Liver (tissue), 9 donors: ENCODE data around the gene DCDC2B. TPM values are rescaled to one million over a fixed set of nuclear protein-coding genes. Genes with fewer than 3 reads are reported as not detected.
"Not testable (repeated sequence)": the region's sequence is repeated elsewhere in the genome, so short reads cannot be mapped to it uniquely, and the experiment has no call there.

Experiments
- DNase-seq: peaks from one replicate; pipeline ENCODE4 v3.0.0-alpha.2; 2017; ENCODE audit warnings: low spot score
- H3K27ac ChIP-seq, 2 donors: one replicate each; pipeline ENCODE4 v1.7.0; 2013; ENCODE audit warnings: inconsistent platforms in 2 of 2, low read length in 2 of 2, control low read depth in 1 of 2, low read depth in 1 of 2, mild to moderate bottlenecking in 1 of 2
- H3K27me3 ChIP-seq, 4 donors: one replicate each; pipeline versions ENCODE4 v1.6.1 to v1.7.0; 2013; ENCODE audit warnings: low read length in 3 of 4, inconsistent platforms in 1 of 4, mild to moderate bottlenecking in 1 of 4, moderate library complexity in 1 of 4; ENCODE audit not compliant: control insufficient read depth in 4 of 4, insufficient read depth in 4 of 4
- H3K36me3 ChIP-seq, 4 donors: one replicate each; pipeline versions ENCODE4 v1.6.1 to v1.7.0; 2013; ENCODE audit warnings: low read length in 3 of 4, mild to moderate bottlenecking in 3 of 4, low read depth in 1 of 4, moderate library complexity in 1 of 4; ENCODE audit not compliant: control insufficient read depth in 4 of 4, insufficient read depth in 3 of 4
- H3K4me1 ChIP-seq, 4 donors: one replicate each; pipeline versions ENCODE4 v1.6.1 to v1.7.0; 2013; ENCODE audit warnings: low read length in 3 of 4, mild to moderate bottlenecking in 3 of 4, moderate library complexity in 1 of 4; ENCODE audit not compliant: control insufficient read depth in 4 of 4, insufficient read depth in 4 of 4
- H3K4me3 ChIP-seq, 3 donors: one replicate each; pipeline versions ENCODE4 v1.6.1 to v1.7.0; 2013; ENCODE audit warnings: low read length in 3 of 3, control low read depth in 1 of 3, low read depth in 1 of 3, mild to moderate bottlenecking in 1 of 3
- H3K9ac ChIP-seq, 2 donors: one replicate each; pipeline ENCODE4 v1.7.0; 2013; ENCODE audit warnings: low read length in 2 of 2, mild to moderate bottlenecking in 2 of 2, moderate library complexity in 2 of 2, control low read depth in 1 of 2, low read depth in 1 of 2
- H3K9me3 ChIP-seq, 4 donors: one replicate each; pipeline versions ENCODE4 v1.6.1 to v1.7.0; 2013; ENCODE audit warnings: low read length in 3 of 4; ENCODE audit not compliant: control insufficient read depth in 4 of 4
- EGR1 ChIP-seq, 2 donors: IDR thresholded peaks; 2 replicates each; pipeline ENCODE4 v1.6.1; 2016 to 2018; ENCODE audit warnings: antibody characterized with exemption in 2 of 2, low read depth in 2 of 2
- FOXA1 ChIP-seq: IDR thresholded peaks from 2 replicates; pipeline ENCODE4 v1.6.1; 2016; ENCODE audit warnings: antibody characterized with exemption
- HNF4G ChIP-seq: IDR thresholded peaks from 2 replicates; pipeline ENCODE4 v1.6.1; 2016; ENCODE audit warnings: antibody characterized with exemption
- JUND ChIP-seq, 2 donors: IDR thresholded peaks; 2 replicates each; pipeline ENCODE4 v1.6.1; 2016; ENCODE audit warnings: antibody characterized with exemption in 2 of 2
- REST ChIP-seq: IDR thresholded peaks from 2 replicates; pipeline ENCODE4 v1.6.1; 2016; ENCODE audit warnings: antibody characterized with exemption, mild to moderate bottlenecking
- RXRA ChIP-seq, 2 donors: IDR thresholded peaks; 2 replicates each; pipeline ENCODE4 v1.6.1; 2017 to 2018; ENCODE audit warnings: antibody characterized with exemption in 2 of 2, mild to moderate bottlenecking in 1 of 2
- SP1 ChIP-seq: IDR thresholded peaks from 2 replicates; pipeline ENCODE4 v1.6.1; 2018; ENCODE audit warnings: antibody characterized with exemption, mild to moderate bottlenecking
- ZBTB33 ChIP-seq: IDR thresholded peaks from 2 replicates; pipeline ENCODE4 v1.6.1; 2016; ENCODE audit warnings: antibody characterized with exemption
- WGBS: extraction: QIAGEN DNeasy Blood & Tissue Kit; methylation state at CpG from one replicate; pipeline ENCODE4 v1.1.7; 2013; 5-methylcytosine and 5-hydroxymethylcytosine counted together
- polyA plus RNA-seq, 2 donors: library from polyadenylated mRNA; stranded (reverse) in 1 of 2; unstranded in 1 of 2; fragments of 200-250 nt in 1 of 2; fragments of >200 nt in 1 of 2; fragmentation: Nextera tagmentation in 1 of 2; extraction: Ambion mirVana in 1 of 2; gene quantifications; one replicate each; pipeline versions ENCODE4 v1.2.1 to v1.2.3, GENCODE V29; 2013 to 2015
- total RNA-seq, 2 donors: library from RNA; depleted of rRNA; stranded (reverse); fragments of >200 nt; gene quantifications; one replicate each; pipeline ENCODE4 v1.2.3, GENCODE V29; 2014
- TF ChIP-seq, protein P1 (sequence below): IDR thresholded peaks from 2 replicates; pipeline ENCODE4 v1.6.1; 2016; ENCODE audit warnings: antibody characterized with exemption
- TF ChIP-seq, protein P2 (sequence below): IDR thresholded peaks from 2 replicates; pipeline ENCODE4 v1.6.1; 2016; ENCODE audit warnings: antibody characterized with exemption
- donor health status: healthy.
- donor health status: healthy.
- donor health status: healthy.
- donor health status: healthy.
- donor health status: healthy.

Gene DCDC2B
- total and polyA plus RNA-seq, 4 donors: 0.08 TPM; not detected in 3

DNA sequence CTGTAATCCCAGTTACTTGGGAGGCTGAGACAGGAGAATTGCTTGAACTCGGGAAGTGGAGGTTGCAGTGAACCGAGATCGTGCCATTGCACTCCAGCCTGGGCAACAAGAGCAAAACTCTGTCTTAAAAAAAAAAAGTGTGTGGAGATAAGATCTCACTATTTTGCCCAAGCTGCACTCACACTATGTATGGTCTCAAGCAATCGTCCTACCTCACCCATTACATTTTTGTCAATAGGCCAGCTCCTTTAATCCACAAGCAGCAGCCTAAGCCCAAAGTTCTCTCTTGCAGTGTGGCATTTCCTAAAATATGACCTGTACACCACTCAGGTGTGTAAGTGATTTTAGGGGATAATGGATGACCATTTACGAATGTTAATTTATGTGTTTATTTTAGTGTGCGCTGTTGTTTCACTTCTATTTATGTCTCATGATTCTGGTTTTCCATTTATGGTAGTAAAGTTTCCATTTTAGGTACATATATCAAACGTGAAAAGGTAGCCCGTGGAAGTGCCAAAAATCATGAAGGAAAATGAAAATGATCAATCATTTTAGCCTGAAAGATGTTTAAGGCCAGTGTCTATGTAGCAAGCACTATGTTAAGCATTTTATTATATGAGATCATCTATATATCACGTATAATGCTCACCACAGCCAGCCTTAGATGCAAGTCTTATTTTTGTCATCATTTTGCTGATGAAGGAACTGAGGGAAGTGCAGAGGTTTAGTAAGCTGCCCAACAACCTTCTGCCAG is 47.8 kb downstream of the DCDC2B start:
- no peaks in the 10 kb centered on the region for H3K36me3 ChIP-seq
- TF ChIP-seq JUND (IDR thresholded peaks at IDR 0.05) (no peak), HNF4G (no peak), ZBTB33 (no peak), SP1 (no peak), EGR1 (IDR thresholded peaks at IDR 0.05; ENCODE audit: low read depth in 2 of 2) (no peak), RXRA (IDR thresholded peaks at IDR 0.05) (no peak), FOXA1 (no peak)
- TF ChIP-seq, protein P1, sequence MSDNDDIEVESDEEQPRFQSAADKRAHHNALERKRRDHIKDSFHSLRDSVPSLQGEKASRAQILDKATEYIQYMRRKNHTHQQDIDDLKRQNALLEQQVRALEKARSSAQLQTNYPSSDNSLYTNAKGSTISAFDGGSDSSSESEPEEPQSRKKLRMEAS: no peak
- no peak for DNase-seq
- no peak overlapping the region for H3K4me3 ChIP-seq
- H3K27ac ChIP-seq: no peak overlapping the region
- H3K27me3 ChIP-seq: no peaks in the 10 kb centered on the region
- WGBS: 83% methylated on average over 9 of the region's 9 CpGs
- peaks cover 0 to 8% (median 4%) of the 10 kb centered on the region in 4 donors for H3K4me1 ChIP-seq
- no peak overlapping the region for H3K9ac ChIP-seq
- no peaks in the 10 kb centered on the region for H3K9me3 ChIP-seq

DNA sequence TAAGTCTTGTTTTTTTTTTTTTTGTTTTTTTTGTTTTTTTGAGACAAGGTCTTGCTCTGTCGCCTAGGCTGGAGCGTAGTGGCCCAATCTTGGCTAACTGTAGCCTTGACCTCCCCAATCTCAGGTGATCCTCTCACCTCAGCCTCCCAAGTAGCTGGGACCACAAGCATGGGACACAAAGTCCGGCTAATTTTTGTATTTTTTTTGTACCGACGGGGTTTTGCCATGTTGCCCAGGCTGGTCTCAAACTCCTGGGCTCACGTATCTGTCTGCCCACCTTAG is 48.3 kb downstream of the DCDC2B start:
- DNase-seq: no peak
- 96% methylated on average over 6 of the region's 6 CpGs for WGBS
- Histone ChIP-seq H3K36me3 (no peaks in the 10 kb centered on the region), H3K27me3 (no peaks in the 10 kb centered on the region), H3K9ac (no peak overlapping the region), H3K4me3 (no peak overlapping the region), H3K4me1 (peaks cover 0 to 8% (median 4%) of the 10 kb centered on the region in 4 donors), H3K9me3 (no peaks in the 10 kb centered on the region), H3K27ac (no peak overlapping the region)
- no peak for TF ChIP-seq SP1
- TF ChIP-seq, protein P2, sequence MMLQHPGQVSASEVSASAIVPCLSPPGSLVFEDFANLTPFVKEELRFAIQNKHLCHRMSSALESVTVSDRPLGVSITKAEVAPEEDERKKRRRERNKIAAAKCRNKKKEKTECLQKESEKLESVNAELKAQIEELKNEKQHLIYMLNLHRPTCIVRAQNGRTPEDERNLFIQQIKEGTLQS: no peak
- no peak for TF ChIP-seq REST

- WGBS: 94% methylated on average over 4 of the region's 4 CpGs
- H3K4me1 ChIP-seq, H3K9me3 ChIP-seq, H3K27me3 ChIP-seq, H3K9ac ChIP-seq, DNase-seq, H3K4me3 ChIP-seq, H3K36me3 ChIP-seq, H3K27ac ChIP-seq: not testable (repeated sequence)
These were observed 54.3 kb downstream of the DCDC2B start for GRCh38 chr1:32263236-32263593.
